Measurements from ENCODE around the gene KIF21A.

DNA sequence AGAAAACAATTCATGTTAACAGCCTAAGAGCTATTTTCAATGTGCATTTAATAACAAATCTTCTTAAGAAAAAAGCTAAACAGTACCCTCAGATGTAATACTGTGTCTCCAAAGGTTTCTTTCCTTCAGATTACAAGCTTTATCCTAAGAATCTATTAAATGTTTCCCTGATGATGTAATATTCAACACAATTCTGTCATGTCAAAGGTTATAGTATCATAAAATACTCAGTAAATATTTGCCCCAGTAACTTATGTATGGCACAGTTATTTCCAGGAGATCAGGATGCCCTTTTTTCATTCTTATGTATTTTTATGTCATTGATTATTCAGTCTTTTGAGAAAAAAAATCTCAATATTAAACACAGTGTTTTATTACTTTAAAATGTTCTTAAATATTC, 128.4 kb downstream of the KIF21A start:
- TF ChIP-seq, protein P1, sequence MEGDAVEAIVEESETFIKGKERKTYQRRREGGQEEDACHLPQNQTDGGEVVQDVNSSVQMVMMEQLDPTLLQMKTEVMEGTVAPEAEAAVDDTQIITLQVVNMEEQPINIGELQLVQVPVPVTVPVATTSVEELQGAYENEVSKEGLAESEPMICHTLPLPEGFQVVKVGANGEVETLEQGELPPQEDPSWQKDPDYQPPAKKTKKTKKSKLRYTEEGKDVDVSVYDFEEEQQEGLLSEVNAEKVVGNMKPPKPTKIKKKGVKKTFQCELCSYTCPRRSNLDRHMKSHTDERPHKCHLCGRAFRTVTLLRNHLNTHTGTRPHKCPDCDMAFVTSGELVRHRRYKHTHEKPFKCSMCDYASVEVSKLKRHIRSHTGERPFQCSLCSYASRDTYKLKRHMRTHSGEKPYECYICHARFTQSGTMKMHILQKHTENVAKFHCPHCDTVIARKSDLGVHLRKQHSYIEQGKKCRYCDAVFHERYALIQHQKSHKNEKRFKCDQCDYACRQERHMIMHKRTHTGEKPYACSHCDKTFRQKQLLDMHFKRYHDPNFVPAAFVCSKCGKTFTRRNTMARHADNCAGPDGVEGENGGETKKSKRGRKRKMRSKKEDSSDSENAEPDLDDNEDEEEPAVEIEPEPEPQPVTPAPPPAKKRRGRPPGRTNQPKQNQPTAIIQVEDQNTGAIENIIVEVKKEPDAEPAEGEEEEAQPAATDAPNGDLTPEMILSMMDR (IDR thresholded peaks at IDR 0.05): no peak
- TF ChIP-seq POLR2A (IDR thresholded peaks at IDR 0.05): no peak
